SK-N-MC (cell line): ENCODE data around the gene ISM2.

Experiments used
- EZH2 ChIP-seq: fragments of 200-600 bp; sonication (generic); IDR thresholded peaks from one replicate; pipeline ENCODE4 v1.6.1; 2017; ENCODE audit warnings: antibody characterized with exemption
- FOXP2 ChIP-seq: optimal IDR thresholded peaks from 2 replicates; pipeline ENCODE3; 2011; ENCODE audit warnings: mild to moderate bottlenecking, moderate library complexity; ENCODE audit not compliant: insufficient read depth; ENCODE audit errors: extremely low read length, control extremely low read depth
- POLR2AphosphoS5 ChIP-seq: IDR thresholded peaks from 2 replicates; pipeline ENCODE4 v1.6.1; 2012; ENCODE audit warnings: mild to moderate bottlenecking, low read depth, low read length, borderline replicate concordance

GRCh38 chr14:77523109-77523508, 24.5 kb upstream of the ISM2 start:
- no peak for TF ChIP-seq EZH2
- no peak for TF ChIP-seq POLR2AphosphoS5
- TF ChIP-seq FOXP2 = no peak
